DND-41 (cell line): Measurements from ENCODE around the gene RALGPS1.

ENCODE experiments used
- ATAC-seq: fragments of 200-7000 bp; cut with Tn5 transposase; 3 replicates; pipeline ENCODE4 v1.9.1; 2021; ENCODE audit warnings: low read depth; ENCODE audit not compliant: insufficient read depth
- DNase-seq: peaks from one replicate; pipeline ENCODE4 v3.0.0-alpha.2; 2020
- H2AFZ ChIP-seq: 2 replicates; pipeline ENCODE4 v1.6.0; 2012; ENCODE audit warnings: low read depth, low read length
- H3K27ac ChIP-seq: 2 replicates; pipeline ENCODE4 v1.5.1; 2012; ENCODE audit warnings: low read length, inconsistent platforms
- H3K27me3 ChIP-seq: fragments of 200-600 bp; sonication (generic); 2 replicates; pipeline ENCODE4 v1.6.0; 2012; ENCODE audit warnings: low read length, mild to moderate bottlenecking, inconsistent platforms; ENCODE audit not compliant: insufficient read depth, poor library complexity
- H3K36me3 ChIP-seq: 2 replicates; pipeline ENCODE4 v1.5.1; 2012; ENCODE audit warnings: low read length, inconsistent platforms; ENCODE audit not compliant: insufficient read depth
- H3K4me1 ChIP-seq: 2 replicates; pipeline ENCODE4 v1.5.1; 2012; ENCODE audit warnings: mild to moderate bottlenecking, low read length; ENCODE audit not compliant: insufficient read depth
- H3K4me2 ChIP-seq: 2 replicates; pipeline ENCODE4 v1.6.0; 2012; ENCODE audit warnings: mild to moderate bottlenecking, moderate library complexity, low read length, inconsistent platforms; ENCODE audit not compliant: insufficient read depth
- H3K4me3 ChIP-seq, 2 experiments: fragments of 200-600 bp in 1 of 2; shearing (Covaris generic) in 1 of 2; 2 replicates each; pipeline ENCODE4 v1.5.1; 2012 to 2016; ENCODE audit warnings: inconsistent platforms in 2 of 2, low read length in 2 of 2, mild to moderate bottlenecking in 2 of 2, low read depth in 1 of 2, moderate library complexity in 1 of 2
- H3K79me2 ChIP-seq: 2 replicates; pipeline ENCODE4 v1.6.0; 2012; ENCODE audit warnings: low read length, inconsistent platforms; ENCODE audit not compliant: insufficient read depth
- H3K9ac ChIP-seq: 2 replicates; pipeline ENCODE4 v1.6.0; 2012; ENCODE audit warnings: low read depth, mild to moderate bottlenecking, inconsistent platforms, low read length, moderate library complexity
- H3K9me3 ChIP-seq: 2 replicates; pipeline ENCODE4 v1.5.1; 2012; ENCODE audit warnings: low read length, moderate library complexity, mild to moderate bottlenecking, inconsistent platforms; ENCODE audit not compliant: insufficient read depth, severe bottlenecking
- H4K20me1 ChIP-seq: 2 replicates; pipeline ENCODE4 v1.6.0; 2012; ENCODE audit warnings: low read length; ENCODE audit not compliant: insufficient read depth
- EZH2 ChIP-seq: IDR thresholded peaks from 3 replicates; pipeline ENCODE4 v1.6.1; 2012; ENCODE audit warnings: borderline replicate concordance, low read depth, mild to moderate bottlenecking, moderate library complexity, low read length, inconsistent platforms; ENCODE audit not compliant: severe bottlenecking
- TF ChIP-seq, protein P1 (sequence below): IDR thresholded peaks from 2 replicates; pipeline ENCODE4 v1.5.1; 2012; ENCODE audit warnings: borderline replicate concordance, low read length, moderate library complexity, mild to moderate bottlenecking; ENCODE audit not compliant: poor library complexity, severe bottlenecking; ENCODE audit errors: extremely low read depth

RALGPS1 gene

GRCh38 chr9:127088724-127089615, 174.4 kb downstream of the RALGPS1 start:
- ATAC-seq (no peak), DNase-seq (no peak)
- no peaks in the 10 kb centered on the region for H3K79me2 ChIP-seq
- no peak overlapping the region for H3K4me2 ChIP-seq
- H4K20me1 ChIP-seq, result peaks cover 19% of the 10 kb centered on the region
- no peak overlapping the region for H3K4me3 ChIP-seq
- no peak for TF ChIP-seq EZH2
- no peaks in the 10 kb centered on the region for H3K9me3 ChIP-seq
- no peak overlapping the region for H3K27ac ChIP-seq
- H3K9ac ChIP-seq, result no peak overlapping the region
- H3K27me3 ChIP-seq, result peaks cover 29% of the 10 kb centered on the region
- no peaks in the 10 kb centered on the region for H3K4me1 ChIP-seq
- no peak overlapping the region for H2AFZ ChIP-seq
- no peaks in the 10 kb centered on the region for H3K36me3 ChIP-seq

GRCh38 chr9:127089631-127090081, 175.1 kb downstream of the RALGPS1 start:
- Histone ChIP-seq H3K79me2 (no peaks in the 10 kb centered on the region), H3K36me3 (no peaks in the 10 kb centered on the region), H3K4me3 (no peak overlapping the region), H3K27me3 (peaks cover 29% of the 10 kb centered on the region), H3K9ac (no peak overlapping the region), H3K4me2 (no peak overlapping the region), H4K20me1 (peaks cover 15% of the 10 kb centered on the region; the same call in 1 of the 2 replicates), H3K27ac (no peak overlapping the region), H3K9me3 (no peaks in the 10 kb centered on the region), H3K4me1 (no peaks in the 10 kb centered on the region), H2AFZ (no peak overlapping the region)
- TF ChIP-seq, protein P1, sequence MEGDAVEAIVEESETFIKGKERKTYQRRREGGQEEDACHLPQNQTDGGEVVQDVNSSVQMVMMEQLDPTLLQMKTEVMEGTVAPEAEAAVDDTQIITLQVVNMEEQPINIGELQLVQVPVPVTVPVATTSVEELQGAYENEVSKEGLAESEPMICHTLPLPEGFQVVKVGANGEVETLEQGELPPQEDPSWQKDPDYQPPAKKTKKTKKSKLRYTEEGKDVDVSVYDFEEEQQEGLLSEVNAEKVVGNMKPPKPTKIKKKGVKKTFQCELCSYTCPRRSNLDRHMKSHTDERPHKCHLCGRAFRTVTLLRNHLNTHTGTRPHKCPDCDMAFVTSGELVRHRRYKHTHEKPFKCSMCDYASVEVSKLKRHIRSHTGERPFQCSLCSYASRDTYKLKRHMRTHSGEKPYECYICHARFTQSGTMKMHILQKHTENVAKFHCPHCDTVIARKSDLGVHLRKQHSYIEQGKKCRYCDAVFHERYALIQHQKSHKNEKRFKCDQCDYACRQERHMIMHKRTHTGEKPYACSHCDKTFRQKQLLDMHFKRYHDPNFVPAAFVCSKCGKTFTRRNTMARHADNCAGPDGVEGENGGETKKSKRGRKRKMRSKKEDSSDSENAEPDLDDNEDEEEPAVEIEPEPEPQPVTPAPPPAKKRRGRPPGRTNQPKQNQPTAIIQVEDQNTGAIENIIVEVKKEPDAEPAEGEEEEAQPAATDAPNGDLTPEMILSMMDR, result no peak
- TF ChIP-seq EZH2, result no peak
- ATAC-seq (no peak), DNase-seq (no peak)

- Histone ChIP-seq H3K9me3 (no peaks in the 10 kb centered on the region), H3K27ac (no peak overlapping the region), H3K4me3 (no peak overlapping the region), H4K20me1 (peaks cover 15% of the 10 kb centered on the region; the same call in 1 of the 2 replicates), H3K4me1 (no peaks in the 10 kb centered on the region), H3K27me3 (peaks cover 22% of the 10 kb centered on the region), H3K4me2 (no peak overlapping the region), H2AFZ (no peak overlapping the region), H3K36me3 (no peaks in the 10 kb centered on the region), H3K9ac (no peak overlapping the region), H3K79me2 (no peaks in the 10 kb centered on the region)
- TF ChIP-seq, protein P1, result no peak
- no peak for TF ChIP-seq EZH2
- DNase-seq (no peak), ATAC-seq (no peak)
Measured at GRCh38 chr9:127090341-127090985, 175.9 kb downstream of the RALGPS1 start.

GRCh38 chr9:127091526-127091925, 176.9 kb downstream of the RALGPS1 start:
- H3K27me3 ChIP-seq, result peaks cover 17% of the 10 kb centered on the region
- H3K79me2 ChIP-seq, result no peaks in the 10 kb centered on the region
- H3K9me3 ChIP-seq, result no peaks in the 10 kb centered on the region
- no peaks in the 10 kb centered on the region for H3K4me1 ChIP-seq
- TF ChIP-seq EZH2, result no peak
- TF ChIP-seq, protein P1, result no peak
- no peak overlapping the region for H3K27ac ChIP-seq
- H3K9ac ChIP-seq, result no peak overlapping the region
- no peaks in the 10 kb centered on the region for H3K36me3 ChIP-seq
- H4K20me1 ChIP-seq, result peaks cover 17% of the 10 kb centered on the region; the same call in 1 of the 2 replicates
- H3K4me2 ChIP-seq, result no peak overlapping the region
- no peak overlapping the region for H2AFZ ChIP-seq
- DNase-seq (no peak), ATAC-seq (no peak)
- no peak overlapping the region for H3K4me3 ChIP-seq
